Left cardiac atrium (tissue), 4 donors: ENCODE results near the gene MAP1B. TPM values are rescaled to one million over a fixed set of nuclear protein-coding genes. Genes with fewer than 3 reads are reported as not detected.
A peak's percentile ranks its signal among the peaks of the same experiment; 100 is the strongest.
"Not testable (repeated sequence)": the region's sequence is repeated elsewhere in the genome, so short reads cannot be mapped to it uniquely, and the experiment has no call there.

Experiments used
- ATAC-seq, 2 donors: fragments of 200-7000 bp; cut with Tn5 transposase; one replicate each; pipeline ENCODE4 v1.9.1; 2020; ENCODE audit warnings: mild to moderate bottlenecking in 2 of 2, moderate library complexity in 2 of 2
- DNase-seq: peaks from one replicate; pipeline ENCODE4 v3.0.0-alpha.2; 2020
- intact Hi-C, 2 donors: fragments of 100-400 bp; cut with DNase I; formaldehyde crosslinking; loops; one replicate each; pipeline versions ENCODE4 v1.14.1 to v1.15.1; 2022 to 2023
- total RNA-seq, 2 donors: library from RNA; stranded (reverse); fragmentation: NEBNext Ultra II Directional; extraction: Animal tissue kit (Norgen Biotek cat#: 25700); gene quantifications; one replicate each; pipeline ENCODE4 v1.2.1, GENCODE V29; 2021
- donor health status: DM: no; HTN: yes; CAD: no.
- donor health status: DM: no; HTN: yes; CAD: no; lungs with severe emphysema.
- donor health status: DM: yes; HTN: yes; CAD: no.
- donor health status: Dilated cardiomyopathy.

Gene MAP1B
- total RNA-seq, 2 donors from 2014 or later: 163 to 224 TPM

DNA sequence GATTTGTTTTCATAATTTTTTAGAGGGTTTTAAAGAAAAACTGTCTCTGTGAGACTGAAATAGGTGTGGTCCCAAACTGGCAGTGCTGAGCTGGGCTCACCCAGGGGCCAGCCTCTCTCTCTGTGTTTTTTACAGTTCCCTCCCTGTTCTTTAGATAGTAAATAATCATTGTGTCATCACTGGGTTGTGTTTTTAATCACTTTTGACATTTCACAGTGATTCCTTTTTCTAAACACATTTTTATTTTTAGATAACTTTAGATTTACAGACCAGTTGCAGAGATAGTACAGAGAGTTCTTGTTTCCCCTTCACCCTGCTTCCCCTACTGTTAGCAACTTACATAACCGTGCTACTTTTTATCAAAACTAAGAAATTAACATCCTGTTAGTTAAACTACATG is 44.4 kb downstream of the MAP1B start:
- intact Hi-C loops: no loop called here
- ATAC-seq (peak in 1 of 2 donors; percentile 63), DNase-seq (no peak)

DNA sequence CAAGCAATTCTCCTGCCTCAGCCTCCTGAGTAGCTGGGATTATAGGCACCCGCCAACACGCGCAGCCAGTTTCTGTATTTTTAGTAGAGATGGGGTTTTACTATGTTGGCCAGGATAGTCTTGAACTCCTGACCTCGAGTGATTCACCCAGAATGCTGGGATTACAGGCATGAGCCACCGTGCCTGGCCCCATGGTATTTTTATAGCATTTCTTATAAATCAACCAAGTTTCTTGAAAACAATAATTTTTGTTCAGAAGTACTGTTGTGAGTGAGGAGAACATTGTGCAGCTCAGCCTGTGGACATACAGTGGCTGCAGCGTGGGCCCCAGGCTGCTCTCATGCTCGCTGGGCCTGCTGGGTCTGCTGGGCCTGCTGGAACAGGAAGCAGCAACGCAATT is 45.3 kb downstream of the MAP1B start:
- intact Hi-C loops: no loop called here
- no peak for DNase-seq
- ATAC-seq: no peak

DNA sequence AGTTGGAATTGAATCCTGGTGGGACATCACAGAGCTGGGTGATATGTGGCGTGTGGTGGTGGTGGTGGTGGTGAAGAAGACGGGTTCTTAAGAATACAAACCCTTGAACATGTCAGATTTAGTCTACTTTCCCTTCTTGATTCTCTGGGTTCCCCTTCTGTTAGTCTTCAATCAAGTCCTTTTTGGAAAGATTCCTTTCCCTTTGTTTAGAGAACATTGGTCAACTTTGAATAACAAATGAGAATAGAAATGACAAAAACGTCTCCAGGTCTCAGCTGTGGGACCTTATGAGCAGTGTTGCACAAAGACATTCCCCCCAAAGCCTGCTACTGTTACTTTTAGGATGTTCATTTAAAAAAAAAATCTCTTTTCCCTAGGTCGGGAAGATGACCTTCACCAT is 46.3 kb downstream of the MAP1B start:
- DNase-seq (no peak), ATAC-seq (no peak)
- intact Hi-C loops: no loop called here

DNA sequence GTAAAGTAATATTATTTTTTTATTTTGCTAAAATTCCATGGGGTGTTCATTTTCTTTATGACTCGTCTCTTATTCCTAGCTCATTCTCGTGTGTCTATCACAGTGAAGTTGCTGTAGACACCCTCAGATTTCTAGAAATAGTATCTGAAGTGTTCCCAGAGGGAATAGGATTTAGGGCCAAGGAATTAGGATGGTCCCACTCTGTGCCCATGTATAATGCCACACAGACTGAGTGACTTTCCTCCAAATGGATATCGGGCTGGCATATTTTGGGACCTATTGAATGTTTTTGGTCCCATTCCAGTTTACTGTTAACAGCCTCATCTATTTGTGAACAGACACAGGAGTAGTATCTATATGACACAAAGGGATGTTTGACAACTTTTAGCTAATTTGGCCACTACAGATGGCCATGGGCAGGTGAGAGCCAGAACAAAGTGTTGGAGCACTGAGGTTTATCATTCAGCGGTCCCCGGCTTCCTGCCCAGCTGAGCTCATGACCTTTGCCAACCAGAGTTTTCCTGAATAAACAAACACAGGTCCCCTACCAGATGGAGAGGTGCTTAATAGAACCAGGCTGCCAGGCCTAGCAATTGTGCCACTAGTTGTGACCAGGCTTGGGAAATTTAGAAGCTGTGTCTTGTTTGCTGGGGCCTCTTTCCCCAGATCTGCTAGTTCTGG is 46.9 kb downstream of the MAP1B start:
- intact Hi-C loops: no loop called here
- no peak for DNase-seq
- peak; percentile 8 to 73 for ATAC-seq

DNA sequence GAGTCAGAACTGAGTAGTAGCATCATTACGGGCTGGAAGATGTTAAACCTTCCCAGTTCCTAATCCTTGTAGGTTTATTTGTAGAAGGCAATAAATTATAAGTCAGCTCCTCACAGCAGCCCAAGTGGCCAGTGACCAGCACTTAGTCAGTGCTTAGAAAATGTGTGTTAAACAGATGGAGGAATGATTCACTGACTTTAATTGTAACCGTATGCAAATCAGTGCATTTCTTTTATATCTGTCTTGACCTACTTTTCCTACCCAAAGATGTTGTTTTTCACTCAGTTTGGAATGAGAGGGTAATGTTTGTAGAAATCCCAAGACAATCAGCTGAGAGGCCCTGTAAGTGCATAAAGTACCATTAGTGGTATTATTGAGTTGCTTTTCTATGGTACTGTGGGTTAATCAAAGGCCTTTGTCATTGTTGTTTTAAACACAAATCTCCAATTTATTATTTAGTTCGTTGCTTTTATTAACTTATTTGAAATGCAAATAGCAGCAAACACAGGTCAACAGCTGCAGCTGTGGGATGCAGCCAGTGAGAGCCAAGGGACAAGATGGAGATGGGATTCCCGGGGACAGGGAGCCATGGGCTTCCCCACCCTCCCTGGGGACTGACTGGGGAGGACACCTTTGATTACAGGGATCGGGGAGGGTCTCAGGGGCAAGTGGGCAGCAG is 49.8 kb downstream of the MAP1B start:
- peak in 1 of 2 donors; percentile 71 for ATAC-seq
- DNase-seq: no peak
- intact Hi-C loops: no loop called here

DNA sequence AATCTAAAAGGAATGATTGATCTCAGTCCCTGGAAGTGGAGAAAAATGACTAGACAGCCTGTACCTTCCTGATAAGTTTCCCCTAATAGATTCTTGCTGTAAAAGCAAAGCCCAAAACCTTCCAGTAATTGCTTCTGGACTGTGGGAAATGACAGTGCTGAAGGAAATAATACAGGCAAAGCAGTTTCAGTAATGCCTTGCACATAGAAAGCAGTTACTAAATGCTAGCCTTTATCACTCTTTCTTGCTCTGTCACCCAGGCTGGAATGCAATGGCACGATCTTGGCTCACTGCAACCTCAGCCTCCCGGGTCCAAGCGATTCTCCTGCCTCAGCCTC is 50.3 kb downstream of the MAP1B start:
- ATAC-seq: no peak
- intact Hi-C loops: no loop called here
- no peak for DNase-seq

DNA sequence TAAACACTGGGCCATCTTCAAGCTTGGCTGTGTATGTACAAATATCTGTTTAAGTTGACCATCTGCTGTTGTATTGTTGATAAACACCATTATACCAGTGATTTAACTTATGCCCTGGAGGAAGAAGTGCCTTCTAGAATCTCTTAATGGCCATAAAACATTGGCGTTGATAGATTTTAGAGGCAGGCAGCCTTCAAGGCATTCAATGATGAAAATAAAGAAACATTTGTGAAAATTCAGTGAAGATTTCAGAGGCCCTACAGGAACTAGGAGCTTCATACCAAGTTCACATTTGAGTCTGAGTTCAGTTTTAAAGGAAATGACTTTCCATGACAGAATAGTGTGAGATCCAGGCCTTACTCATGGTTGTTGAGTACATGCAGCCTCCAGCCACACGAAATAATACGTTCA is 52.2 kb downstream of the MAP1B start:
- intact Hi-C loops: no loop called here
- DNase-seq (no peak), ATAC-seq (no peak)

DNA sequence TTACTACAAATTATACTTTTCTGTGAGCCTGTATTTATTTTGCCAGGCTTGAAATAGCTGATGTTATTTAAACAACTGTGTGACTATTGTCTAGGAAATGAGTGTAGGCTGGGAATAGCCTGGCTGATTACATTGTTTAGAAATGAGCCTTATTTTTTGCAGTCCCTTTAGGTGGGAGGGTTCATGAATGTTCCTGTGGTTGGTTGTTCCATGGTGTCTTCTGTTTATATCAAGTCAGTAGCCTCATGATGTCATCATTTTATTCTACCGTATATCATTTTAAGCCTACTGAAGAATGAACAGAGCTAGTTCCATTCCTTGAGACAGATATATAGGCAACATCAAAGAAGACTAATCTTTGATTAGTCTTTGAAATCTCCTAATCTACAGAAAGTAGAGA is 53.1 kb downstream of the MAP1B start:
- intact Hi-C loops: no loop called here
- ATAC-seq (peak in 1 of 2 donors; percentile 19), DNase-seq (no peak)

DNA sequence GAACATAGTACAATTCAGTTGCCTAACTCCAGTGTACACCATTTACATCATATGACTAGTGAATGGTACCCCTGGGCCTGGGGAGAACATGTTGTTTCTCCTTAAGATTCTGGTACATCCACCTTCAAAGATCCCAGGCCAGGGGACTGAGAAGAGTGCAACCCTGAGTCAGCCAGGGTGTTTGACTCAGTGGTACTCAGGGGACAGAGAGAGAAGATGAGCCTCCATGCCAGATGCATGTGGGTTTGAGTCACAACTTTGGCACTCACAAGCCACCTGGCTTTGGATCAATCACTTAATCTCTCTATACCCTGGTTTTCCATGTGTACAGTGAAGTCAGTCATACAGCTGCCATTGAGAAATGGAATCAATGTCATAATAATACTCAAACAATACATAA is 53.7 kb downstream of the MAP1B start:
- ATAC-seq: no peak
- intact Hi-C loops: no loop called here
- DNase-seq: no peak

DNA sequence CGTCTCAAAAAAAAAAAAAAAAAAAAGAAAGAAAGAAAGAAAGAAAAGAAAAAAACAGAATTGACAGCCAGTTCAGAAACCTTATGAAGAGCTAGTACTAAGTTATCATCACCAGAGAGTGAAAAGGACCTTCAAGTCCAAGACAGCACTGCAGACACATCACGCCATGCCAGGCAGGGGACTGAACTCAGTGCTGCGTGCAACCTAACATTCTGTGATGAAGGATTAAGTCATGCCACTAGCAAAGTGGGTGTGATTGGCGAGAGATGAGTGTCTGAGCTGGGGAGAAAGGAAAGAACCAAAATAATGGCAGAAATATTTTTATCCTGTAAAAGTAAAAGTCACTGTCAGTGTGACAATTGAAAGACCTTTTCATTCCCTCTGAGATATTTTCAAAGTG is 54.7 kb downstream of the MAP1B start:
- DNase-seq (no peak), ATAC-seq (no peak)
- intact Hi-C loops: no loop called here

DNA sequence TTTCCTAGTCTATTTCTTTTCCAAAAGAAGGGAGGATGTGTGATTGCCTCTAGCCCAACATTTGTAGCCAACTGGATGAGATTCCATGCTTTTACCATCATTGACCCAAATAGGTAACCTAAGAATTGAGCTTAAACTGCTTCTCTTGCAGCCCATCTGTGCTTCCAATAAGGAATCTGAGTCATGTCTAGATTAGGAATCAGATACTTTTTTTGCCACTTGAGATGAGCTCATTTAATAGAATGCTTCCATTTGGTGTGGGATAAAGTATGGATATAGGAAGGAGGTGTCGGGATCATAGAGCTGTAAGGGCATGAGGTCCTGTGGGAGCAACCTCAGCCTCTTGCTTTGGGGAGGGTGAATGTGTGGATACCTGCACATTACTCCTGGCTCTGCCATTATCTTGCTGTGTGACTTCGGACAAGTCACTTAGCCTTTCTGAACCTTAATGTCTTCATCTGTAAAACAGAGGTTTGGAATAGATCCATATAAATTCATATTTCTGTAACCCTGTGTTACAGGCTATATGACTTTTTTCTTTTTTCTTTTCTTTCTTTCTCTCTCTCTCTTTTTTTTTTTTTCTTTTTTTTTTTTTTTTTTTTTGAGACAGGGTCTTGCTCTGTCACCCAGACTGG is 56.2 kb downstream of the MAP1B start:
- DNase-seq (no peak), ATAC-seq (no peak)
- intact Hi-C loops: no loop called here

DNA sequence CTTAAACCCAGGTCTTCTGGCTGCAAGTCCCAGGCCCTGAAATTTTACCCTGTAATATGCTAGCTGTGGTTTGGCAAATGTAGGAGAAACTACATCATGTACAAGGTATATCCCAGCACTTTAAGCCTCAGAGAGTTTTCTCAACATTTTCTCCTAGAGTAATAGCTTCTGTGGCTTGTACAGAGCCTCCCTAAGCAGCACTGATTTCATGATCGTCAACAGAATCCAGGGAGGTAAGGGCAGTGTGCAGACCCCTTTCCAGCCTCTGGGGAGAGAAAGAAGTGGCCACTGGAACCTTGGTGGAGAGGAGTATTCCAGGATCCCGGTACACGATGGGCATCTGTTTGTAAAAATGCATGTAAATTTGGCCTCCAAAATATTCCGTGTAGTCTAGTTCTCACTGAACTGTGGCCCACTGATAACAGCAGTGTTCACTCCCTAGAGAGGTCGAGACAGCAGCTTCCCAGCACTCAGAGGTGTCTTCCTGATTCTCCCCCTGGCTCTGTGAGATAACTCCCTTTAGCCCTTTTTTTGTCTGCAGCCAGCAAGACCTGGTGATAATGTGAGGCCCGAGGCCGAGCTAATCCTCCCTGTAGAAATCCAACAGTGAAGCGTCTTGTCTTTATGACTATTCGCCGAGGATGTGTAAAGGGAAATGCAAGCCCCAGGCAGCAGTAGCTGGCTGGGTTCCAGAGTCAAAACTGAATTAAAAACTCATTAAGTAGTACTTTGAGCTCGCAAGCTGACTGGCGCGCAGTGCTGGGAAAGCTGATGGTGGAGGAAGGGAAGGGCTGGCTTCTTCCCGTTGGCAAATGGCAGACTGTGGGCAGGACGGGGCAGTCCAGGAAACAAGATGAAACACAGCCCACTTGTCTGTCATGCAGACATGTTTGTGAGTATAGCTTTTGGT is 59.0 kb downstream of the MAP1B start:
- ATAC-seq (peak; percentile 86 to 88), DNase-seq (peak; percentile 71)
- intact Hi-C loops: no loop called here

DNA sequence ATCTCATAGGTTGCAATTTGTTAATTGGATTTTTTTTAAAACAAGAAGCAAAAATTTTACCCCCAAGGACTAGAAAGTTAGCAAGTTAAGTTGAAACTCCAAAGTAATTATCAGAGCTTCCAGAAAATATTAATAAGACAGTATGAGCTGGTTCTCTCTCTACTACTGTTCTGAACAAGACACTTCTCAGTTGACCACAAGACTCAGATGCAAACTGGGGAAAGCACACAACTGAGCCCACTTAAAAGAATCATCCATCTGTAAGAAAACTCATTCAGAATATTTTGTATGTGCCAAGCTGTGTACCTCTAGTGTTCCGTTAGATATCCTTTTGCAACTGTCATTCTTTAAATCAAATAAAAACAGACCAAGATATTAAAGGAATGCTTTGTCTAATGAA is 60.0 kb downstream of the MAP1B start:
- ATAC-seq: no peak

DNA sequence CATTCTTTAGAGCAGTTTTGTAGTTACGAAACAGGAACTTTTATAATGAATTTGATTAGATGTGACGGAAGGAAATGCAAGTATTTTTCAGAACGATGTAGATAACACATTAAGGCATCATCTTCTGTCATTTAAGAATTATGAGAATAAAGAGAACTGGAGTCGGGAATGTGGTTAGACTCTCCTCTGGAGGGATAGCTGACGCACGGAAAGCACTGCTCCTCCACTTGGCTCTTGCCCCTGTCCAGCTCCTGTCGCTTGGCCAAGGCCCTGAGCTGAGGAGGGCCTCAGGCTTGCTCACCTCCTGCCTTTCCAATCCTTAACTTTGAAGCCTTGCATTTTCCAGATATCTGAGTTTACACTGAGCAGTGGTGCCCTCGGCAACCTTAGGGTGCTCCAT is 60.5 kb downstream of the MAP1B start:
- ATAC-seq: peak; percentile 74 to 80
- peak; percentile 65 for DNase-seq
- intact Hi-C loops: no loop called here

More for the DNA sequence above, 60.0 kb downstream of the MAP1B start:
- DNase-seq: no peak
- intact Hi-C loops: no loop called here

DNA sequence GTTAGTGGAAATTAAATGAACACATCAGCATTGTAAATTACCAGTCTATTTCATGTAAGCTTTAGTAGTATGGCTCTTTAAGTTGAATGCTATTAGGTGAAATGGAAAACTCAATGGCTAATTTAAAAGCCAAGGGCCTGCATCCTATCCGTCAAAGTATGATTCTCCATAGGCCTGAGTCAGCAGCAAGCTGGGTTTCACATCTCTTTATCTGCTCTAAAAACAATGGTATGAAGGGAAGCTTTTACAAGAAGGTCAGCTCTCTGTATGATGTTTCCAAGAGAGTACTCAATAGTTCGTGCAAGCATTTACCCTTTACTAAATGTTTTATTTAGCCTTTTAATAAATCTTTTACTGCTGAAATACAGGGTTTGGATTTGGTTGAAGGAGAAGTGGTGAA is 62.8 kb downstream of the MAP1B start:
- intact Hi-C loops: no loop called here
- ATAC-seq (no peak), DNase-seq (no peak)

DNA sequence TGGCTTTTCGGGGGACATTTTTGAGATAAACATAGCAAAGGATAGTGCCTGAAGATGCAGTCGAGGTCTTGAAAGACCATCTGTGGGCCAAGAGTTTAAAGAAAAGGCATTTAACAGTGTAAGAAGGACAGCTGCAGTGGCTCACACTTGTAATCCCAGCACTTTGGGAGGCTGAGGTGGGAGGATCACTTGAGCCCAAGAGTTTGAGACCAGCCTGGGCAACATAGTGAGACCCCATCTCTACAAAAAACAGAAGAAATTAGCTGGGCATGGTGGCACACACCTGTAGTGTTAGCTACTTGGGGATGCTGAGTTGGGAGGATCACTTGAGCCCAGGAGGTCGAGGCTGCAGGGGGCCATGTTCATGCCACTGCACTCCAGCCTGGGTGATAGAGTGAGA is 63.9 kb downstream of the MAP1B start:
- intact Hi-C loops, DNase-seq, ATAC-seq: not testable (repeated sequence)

DNA sequence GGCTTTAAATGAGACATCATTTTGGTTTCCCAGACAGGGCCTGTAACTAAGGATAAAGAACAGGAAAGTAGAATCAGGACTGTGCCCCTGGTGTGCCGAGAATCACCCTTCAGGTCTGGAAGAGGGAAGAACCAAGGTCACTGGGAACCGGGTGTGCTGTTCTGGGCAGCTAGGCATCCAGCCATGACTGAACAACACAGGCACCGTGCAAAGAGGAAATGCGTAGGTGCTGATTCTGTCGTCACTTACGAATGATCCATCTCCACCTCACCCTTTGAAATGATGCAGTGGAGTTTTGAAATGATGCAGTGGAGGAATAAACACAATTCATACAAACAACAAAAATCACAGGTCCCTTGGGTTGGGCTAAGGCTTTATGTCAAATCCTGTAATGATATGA is 64.4 kb downstream of the MAP1B start:
- DNase-seq (peak; percentile 46), ATAC-seq (peak; percentile 58 to 66)
- intact Hi-C loops: no loop called here

DNA sequence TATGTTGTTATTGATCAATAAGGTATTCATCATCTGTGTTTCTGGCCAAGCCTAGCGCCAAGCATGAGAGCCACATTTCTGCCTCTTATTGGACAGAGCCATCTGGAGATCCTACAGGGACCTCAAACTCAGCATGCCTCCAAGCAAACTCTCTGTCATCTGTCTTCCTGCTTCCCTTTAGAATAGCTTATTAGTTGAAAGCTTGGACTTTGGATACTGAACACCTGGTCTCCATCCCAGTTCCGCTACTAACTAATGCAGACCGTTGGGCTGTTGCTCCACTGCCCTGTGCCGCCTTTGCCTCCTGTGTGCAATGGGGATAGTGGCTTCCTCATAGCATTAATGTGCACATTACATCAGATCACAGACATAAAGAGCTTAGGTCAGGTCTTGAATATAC is 65.5 kb downstream of the MAP1B start:
- no peak for ATAC-seq
- DNase-seq: no peak
- intact Hi-C loops: no loop called here

DNA sequence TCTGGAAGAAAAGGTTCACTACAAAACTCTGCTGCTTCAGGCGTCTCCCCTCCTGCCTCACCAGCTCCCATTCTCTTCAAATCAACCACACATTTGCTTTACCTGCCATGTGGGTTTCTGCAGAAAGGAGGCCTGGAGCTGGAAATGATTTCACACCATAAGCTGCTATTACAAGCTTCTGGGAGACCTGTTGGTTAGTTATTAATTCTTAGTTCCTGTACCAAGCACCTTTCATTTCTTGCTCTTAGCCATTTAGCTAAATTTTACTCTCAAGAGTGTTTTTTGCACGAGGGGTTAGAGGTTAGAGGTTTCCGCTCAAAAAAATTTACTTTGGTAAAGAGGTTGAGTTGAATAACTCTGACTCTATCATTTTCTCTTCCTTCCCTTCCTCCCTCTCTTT is 70.3 kb downstream of the MAP1B start:
- ATAC-seq (no peak), DNase-seq (no peak)
- intact Hi-C loops: no loop called here
